Activated B cell treated with CpG ODN at 0.5 μM for 24 hours (primary cell): Measurements from ENCODE around the gene NEK6. TPM values are rescaled to one million over a fixed set of nuclear protein-coding genes. Genes with fewer than 3 reads are reported as not detected.

Source experiments
- ATAC-seq: fragments of 200-7000 bp; cut with Tn5 transposase; one replicate; pipeline ENCODE4 v1.10.0; 2021; ENCODE audit warnings: low read depth, mild to moderate bottlenecking, moderate library complexity
- CTCF ChIA-PET: fragments of 350-600 bp; sonication (Branson Sonifier 250); formaldehyde crosslinking; loops from one replicate; lab custom pipeline; 2021; ENCODE audit warnings: antibody characterized with exemption; lab: Charles Lee
- POLR2A ChIA-PET: fragments of 350-600 bp; sonication (Branson Sonifier 250); formaldehyde crosslinking; loops from one replicate; lab custom pipeline; 2021; ENCODE audit warnings: antibody characterized with exemption; lab: Charles Lee
- DNase-seq: peaks from one replicate; pipeline ENCODE4 v3.0.0; 2022
- H3K27ac Mint-ChIP-seq: one replicate; pipeline ENCODE4 v1.8.0; 2020; ENCODE audit warnings: mixed read lengths
- H3K27me3 Mint-ChIP-seq: one replicate; pipeline ENCODE4 v1.8.0; 2021; ENCODE audit warnings: mixed read lengths
- H3K36me3 Mint-ChIP-seq: one replicate; pipeline ENCODE4 v1.8.0; 2021; ENCODE audit warnings: low read depth, mixed read lengths
- H3K4me1 Mint-ChIP-seq: one replicate; pipeline ENCODE4 v1.8.0; 2021; ENCODE audit warnings: mixed read lengths
- H3K4me3 Mint-ChIP-seq: one replicate; pipeline ENCODE4 v1.8.0; 2020; ENCODE audit warnings: mild to moderate bottlenecking, mixed read lengths
- H3K9me3 Mint-ChIP-seq: one replicate; pipeline ENCODE4 v1.8.0; 2020; ENCODE audit warnings: mixed read lengths
- CTCF ChIP-seq: fragments of 200-600 bp; IDR thresholded peaks from one replicate; pipeline ENCODE4 v1.8.0; 2022; ENCODE audit warnings: antibody characterized with exemption, mild to moderate bottlenecking
- intact Hi-C: fragments of 100-400 bp; cut with micrococcal nuclease; formaldehyde crosslinking; loops from one replicate; pipeline ENCODE4 v1.15.1; 2024
- total RNA-seq: library from RNA; stranded (reverse); gene quantifications from 2 replicates; pipeline ENCODE4 v1.2.3, GENCODE V29; 2022

NEK6 gene
- total RNA-seq, 1 donor from 2014 or later, result 110 TPM

- POLR2A ChIA-PET, result no interaction called here
- peaks cover 6% of the 10 kb centered on the region for H3K4me1 Mint-ChIP-seq
Observed at GRCh38 chr9:124364141-124364540, 106.4 kb downstream of the NEK6 start.

GRCh38 chr9:124365036-124365435, 107.3 kb downstream of the NEK6 start:
- no peak for TF ChIP-seq CTCF
- ChIA-PET POLR2A (no interaction called here), CTCF (no interaction called here)
- Mint-ChIP-seq H3K27me3 (no peaks in the 10 kb centered on the region), H3K36me3 (peaks cover 66% of the 10 kb centered on the region), H3K4me1 (peaks cover 4% of the 10 kb centered on the region), H3K9me3 (no peaks in the 10 kb centered on the region), H3K4me3 (no peak overlapping the region), H3K27ac (no peak overlapping the region)
- intact Hi-C loops, result no loop called here
- DNase-seq (no peak), ATAC-seq (no peak)

More at GRCh38 chr9:124364141-124364540, 106.4 kb downstream of the NEK6 start:
- Mint-ChIP-seq H3K4me3 (no peak overlapping the region), H3K27me3 (no peaks in the 10 kb centered on the region), H3K9me3 (no peaks in the 10 kb centered on the region), H3K36me3 (peaks cover 72% of the 10 kb centered on the region), H3K27ac (no peak overlapping the region)
- ATAC-seq (no peak), DNase-seq (no peak)
- CTCF ChIA-PET, result no interaction called here
- intact Hi-C loops, result no loop called here
- TF ChIP-seq CTCF, result no peak

DNA sequence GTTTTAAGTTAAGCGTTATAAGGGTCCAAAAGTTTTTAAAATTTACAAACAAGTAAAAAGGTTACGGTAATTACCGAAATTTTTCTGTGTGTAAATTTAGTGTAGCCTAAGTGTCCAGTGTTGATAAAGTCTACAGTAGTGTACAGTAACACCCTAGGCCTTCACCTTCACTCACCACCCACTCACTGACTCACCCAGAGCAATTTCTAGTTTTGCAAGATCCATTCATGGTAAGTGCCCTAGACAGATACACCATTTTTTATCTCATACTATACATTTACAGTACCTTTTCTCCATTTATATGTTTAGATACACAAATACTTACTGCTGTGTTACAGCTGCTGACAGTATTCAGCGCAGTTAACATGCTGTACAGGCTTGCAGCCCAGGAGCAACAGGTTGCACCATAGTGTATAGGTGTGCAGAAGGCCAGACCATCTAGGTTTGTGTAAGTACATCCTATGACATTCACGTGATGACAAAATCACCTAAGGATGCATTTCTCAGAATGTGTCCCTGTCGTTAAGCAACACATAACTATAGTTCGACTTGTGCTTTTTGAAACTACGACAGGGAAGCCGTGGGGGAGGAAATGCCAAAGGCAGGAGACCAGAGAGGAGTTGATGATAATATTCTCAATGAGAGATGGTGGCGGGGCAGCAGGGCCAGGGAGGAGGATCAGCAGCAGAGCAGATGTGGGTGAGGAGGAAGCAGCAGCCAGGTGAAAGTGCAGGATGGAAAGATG, 108.9 kb downstream of the NEK6 start:
- no peaks in the 10 kb centered on the region for H3K9me3 Mint-ChIP-seq
- DNase-seq, result no peak
- no peaks in the 10 kb centered on the region for H3K27me3 Mint-ChIP-seq
- intact Hi-C loops, result no loop called here
- peaks cover 4% of the 10 kb centered on the region for H3K4me1 Mint-ChIP-seq
- POLR2A ChIA-PET, result no interaction called here
- CTCF ChIA-PET, result no interaction called here
- H3K4me3 Mint-ChIP-seq, result no peak overlapping the region
- no peak overlapping the region for H3K27ac Mint-ChIP-seq
- TF ChIP-seq CTCF, result no peak
- ATAC-seq, result no peak
- H3K36me3 Mint-ChIP-seq, result peaks cover 60% of the 10 kb centered on the region

GRCh38 chr9:124368692-124369091, 110.9 kb downstream of the NEK6 start:
- H3K9me3 Mint-ChIP-seq, result peaks cover under 1% of the 10 kb centered on the region
- DNase-seq (no peak), ATAC-seq (no peak)
- no peak for TF ChIP-seq CTCF
- ChIA-PET POLR2A (no interaction called here), CTCF (no interaction called here)
- no peak overlapping the region for H3K27ac Mint-ChIP-seq
- no peak overlapping the region for H3K4me3 Mint-ChIP-seq
- H3K36me3 Mint-ChIP-seq, result peaks cover 55% of the 10 kb centered on the region
- peaks cover 1% of the 10 kb centered on the region for H3K4me1 Mint-ChIP-seq
- intact Hi-C loops, result no loop called here
- no peaks in the 10 kb centered on the region for H3K27me3 Mint-ChIP-seq

DNA sequence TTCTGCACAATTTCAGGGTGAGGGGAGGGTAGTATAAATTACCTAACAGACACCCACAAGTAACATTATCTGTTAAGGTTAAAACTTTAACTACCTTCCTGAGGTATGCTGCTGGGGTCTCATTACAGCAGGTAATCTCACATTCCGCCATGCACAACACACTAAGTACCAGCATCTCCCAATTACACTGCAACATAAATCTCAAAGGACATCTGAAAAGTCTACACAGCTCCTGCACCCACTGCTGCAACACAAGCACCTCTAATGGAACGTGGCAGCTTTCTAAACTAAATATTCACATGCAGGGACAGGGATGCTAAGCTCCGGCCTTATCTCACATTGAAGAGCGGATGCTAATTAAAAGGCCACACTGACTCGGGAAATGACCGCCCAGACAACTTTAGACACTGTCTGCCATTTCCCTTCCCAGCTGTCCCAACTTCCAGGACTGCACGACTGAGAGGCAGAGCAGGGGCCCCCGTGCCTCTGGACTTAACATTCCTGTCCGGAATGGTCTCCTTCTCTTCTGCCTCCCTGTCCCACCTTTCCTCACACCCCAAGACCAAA, 111.6 kb downstream of the NEK6 start:
- TF ChIP-seq CTCF, result no peak
- ChIA-PET CTCF (no interaction called here), POLR2A (no interaction called here)
- peaks cover 54% of the 10 kb centered on the region for H3K36me3 Mint-ChIP-seq
- H3K27ac Mint-ChIP-seq, result no peak overlapping the region
- H3K9me3 Mint-ChIP-seq, result peaks cover 5% of the 10 kb centered on the region
- intact Hi-C loops, result no loop called here
- no peak overlapping the region for H3K4me3 Mint-ChIP-seq
- ATAC-seq, result no peak
- H3K27me3 Mint-ChIP-seq, result no peaks in the 10 kb centered on the region
- H3K4me1 Mint-ChIP-seq, result peaks cover 1% of the 10 kb centered on the region
- no peak for DNase-seq
